ENCODE measurements around the gene DYNLT4. TPM values are rescaled to one million over a fixed set of nuclear protein-coding genes. Genes with fewer than 3 reads are reported as not detected.
"Not testable (repeated sequence)": the region's sequence is repeated elsewhere in the genome, so short reads cannot be mapped to it uniquely, and the experiment has no call there.

DYNLT4 gene
- total RNA-seq, 1 donor from 2014 or later = 0.32 TPM

DNA sequence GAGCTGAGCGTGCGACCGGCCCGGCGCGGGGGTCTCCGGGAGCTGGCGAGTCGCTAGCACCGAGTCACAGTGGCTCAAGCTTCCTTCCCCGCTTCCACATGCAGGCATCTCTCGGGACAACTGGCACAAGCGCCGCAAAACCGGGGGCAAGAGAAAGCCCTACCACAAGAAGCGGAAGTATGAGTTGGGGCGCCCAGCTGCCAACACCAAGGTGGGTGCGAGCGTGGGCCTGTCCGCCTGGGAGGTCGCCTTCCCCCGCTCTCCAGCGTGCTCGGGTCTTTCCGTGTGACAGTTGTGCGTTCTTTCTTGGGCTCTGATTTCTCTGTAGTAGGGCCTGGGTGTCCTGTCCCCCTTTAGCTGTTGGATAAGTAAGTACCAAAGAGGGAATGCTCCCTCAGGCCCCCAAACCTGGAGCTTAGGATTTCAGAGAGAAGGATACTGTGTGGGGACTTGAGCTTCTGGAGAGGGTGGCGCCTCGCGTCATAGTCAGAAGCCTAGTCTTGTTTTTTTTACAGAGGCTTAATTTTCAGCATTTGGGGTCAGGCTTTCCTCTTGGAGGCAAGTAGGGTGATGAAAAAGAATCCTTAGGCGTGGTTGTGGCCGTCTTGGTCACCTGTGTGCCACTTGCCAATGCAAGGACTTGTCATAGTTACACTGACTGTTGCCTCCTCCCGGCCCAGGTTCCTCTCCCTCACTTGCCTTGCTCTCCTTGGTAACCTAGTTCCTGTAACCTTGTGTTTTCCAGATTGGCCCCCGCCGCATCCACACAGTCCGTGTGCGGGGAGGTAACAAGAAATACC lies 31.0 kb downstream of the DYNLT4 start:
- H3K4me1 Mint-ChIP-seq (ENCODE audit: low read depth) = peaks cover 27% of the 10 kb centered on the region
- H3K27me3 Mint-ChIP-seq (ENCODE audit: low read depth) = no peaks in the 10 kb centered on the region
- intact Hi-C loops (cut with micrococcal nuclease) = loop anchor here (1.0 to 2.0 kb wide), 3 partner anchors 7 to 45 kb away; partner anchors contain the start of genes KIF2C and RNU5D-1
- peak; percentile 33 for DNase-seq (ENCODE audit: low spot score)
- peaks cover 61% of the 10 kb centered on the region for H3K36me3 Mint-ChIP-seq (ENCODE audit: low read depth)
- peak overlapping the region; percentile 93 for H3K27ac Mint-ChIP-seq
- H3K4me3 Mint-ChIP-seq (ENCODE audit: low read depth) = peak overlapping the region; percentile 88
- H3K9me3 Mint-ChIP-seq = no peaks in the 10 kb centered on the region

GRCh38 chr1:44775078-44775929 lies 31.8 kb downstream of the DYNLT4 start, which contains the start of gene RPS8:
TSS of gene RPS8 (plus strand) at chr1:44775540. CDS start at chr1:44775597, 57 bp downstream.
- H3K27ac Mint-ChIP-seq = peak within 1 kb of the TSS; percentile 93
- peak within 1 kb of the TSS; percentile 88 for H3K4me3 Mint-ChIP-seq (ENCODE audit: low read depth)
- no peaks in the 10 kb centered on the region for H3K27me3 Mint-ChIP-seq (ENCODE audit: low read depth)
- peaks cover 52% of the 10 kb centered on the region for H3K36me3 Mint-ChIP-seq (ENCODE audit: low read depth)
- no peaks in the 10 kb centered on the region for H3K9me3 Mint-ChIP-seq
- H3K4me1 Mint-ChIP-seq (ENCODE audit: low read depth) = peaks cover 24% of the 10 kb centered on the region
- intact Hi-C loops (cut with micrococcal nuclease) = loop anchor here (1.0 to 2.0 kb wide), 3 partner anchors 8 to 45 kb away; partner anchors contain the start of genes KIF2C and RNU5D-1
- peak; percentile 86 for DNase-seq (ENCODE audit: low spot score)

GRCh38 chr1:44766421-44766820 lies 40.7 kb downstream of the DYNLT4 start:
- H3K4me1 Mint-ChIP-seq (ENCODE audit: low read depth); H3K27ac Mint-ChIP-seq; DNase-seq (ENCODE audit: low spot score); H3K27me3 Mint-ChIP-seq (ENCODE audit: low read depth); intact Hi-C loops (cut with micrococcal nuclease); H3K4me3 Mint-ChIP-seq (ENCODE audit: low read depth); H3K9me3 Mint-ChIP-seq: not testable (repeated sequence)
- H3K36me3 Mint-ChIP-seq (ENCODE audit: low read depth) = peaks cover 57% of the 10 kb centered on the region

GRCh38 chr1:44760876-44761275 lies 46.3 kb downstream of the DYNLT4 start:
- peaks cover 83% of the 10 kb centered on the region for H3K36me3 Mint-ChIP-seq (ENCODE audit: low read depth)
- no peak for DNase-seq (ENCODE audit: low spot score)
- H3K27me3 Mint-ChIP-seq (ENCODE audit: low read depth) = no peaks in the 10 kb centered on the region
- H3K4me1 Mint-ChIP-seq (ENCODE audit: low read depth) = peaks cover 2% of the 10 kb centered on the region
- intact Hi-C loops (cut with micrococcal nuclease) = no loop called here
- H3K9me3 Mint-ChIP-seq = no peaks in the 10 kb centered on the region
- no peak overlapping the region for H3K27ac Mint-ChIP-seq
- H3K4me3 Mint-ChIP-seq (ENCODE audit: low read depth) = no peak overlapping the region

GRCh38 chr1:44759077-44759476 lies 48.1 kb downstream of the DYNLT4 start:
- intact Hi-C loops (cut with micrococcal nuclease) = no loop called here
- Mint-ChIP-seq H3K9me3 (no peaks in the 10 kb centered on the region), H3K36me3 (ENCODE audit: low read depth) (peaks cover 89% of the 10 kb centered on the region), H3K27ac (no peak overlapping the region), H3K27me3 (ENCODE audit: low read depth) (no peaks in the 10 kb centered on the region), H3K4me3 (ENCODE audit: low read depth) (no peak overlapping the region), H3K4me1 (ENCODE audit: low read depth) (peaks cover 2% of the 10 kb centered on the region)
- no peak for DNase-seq (ENCODE audit: low spot score)

DNA sequence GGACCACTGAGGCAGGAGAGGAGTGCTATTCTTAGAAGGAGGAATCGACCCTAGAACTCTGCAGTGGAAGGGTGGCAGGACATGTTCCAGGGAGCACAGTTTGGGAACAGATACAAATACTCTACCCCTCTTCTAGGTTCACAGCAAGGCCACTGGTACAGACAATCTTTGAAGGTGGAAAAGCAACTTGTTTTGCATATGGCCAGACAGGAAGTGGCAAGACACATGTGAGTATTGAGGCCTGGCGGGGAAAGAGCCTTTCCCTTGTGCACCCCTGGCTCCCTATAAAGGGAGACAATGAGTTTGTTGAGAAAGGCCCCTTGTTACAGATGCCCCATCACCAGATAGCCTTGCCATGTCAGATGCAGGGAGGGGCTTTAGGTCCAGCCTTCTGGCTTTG lies 49.7 kb downstream of the DYNLT4 start:
- Mint-ChIP-seq H3K27me3 (ENCODE audit: low read depth) (no peaks in the 10 kb centered on the region), H3K4me3 (ENCODE audit: low read depth) (no peak overlapping the region), H3K9me3 (no peaks in the 10 kb centered on the region), H3K36me3 (ENCODE audit: low read depth) (peaks cover 86% of the 10 kb centered on the region), H3K4me1 (ENCODE audit: low read depth) (peaks cover 2% of the 10 kb centered on the region), H3K27ac (peak overlapping the region; percentile 38)
- DNase-seq (ENCODE audit: low spot score) = no peak
- intact Hi-C loops (cut with micrococcal nuclease) = no loop called here

Other genes starting within 250 kb of the DYNLT4 start
- gene TMEM53, start 132.9 kb downstream of the DYNLT4 start, total RNA-seq = 6.3 and 6.7 TPM in 2 replicates
- gene ARMH1, start 132.6 kb downstream of the DYNLT4 start, total RNA-seq = 139 and 157 TPM in 2 replicates
- not detected in 2 replicates for gene RNU5D-1, start 76.2 kb downstream of the DYNLT4 start, total RNA-seq
- 82.7 and 83.5 TPM in 2 replicates for gene KIF2C, start 67.5 kb downstream of the DYNLT4 start, total RNA-seq
- gene RPS8, start 31.8 kb downstream of the DYNLT4 start, total RNA-seq = 2,328 and 2,356 TPM in 2 replicates
- gene BEST4, start 19.2 kb downstream of the DYNLT4 start, total RNA-seq = 0.91 and 1.7 TPM in 2 replicates
- 128 and 135 TPM in 2 replicates for gene PLK3, start 7.0 kb downstream of the DYNLT4 start, total RNA-seq
- 17.0 and 19.8 TPM in 2 replicates for gene BTBD19, start 1.2 kb upstream of the DYNLT4 start, total RNA-seq
- 0.59 and 0.74 TPM in 2 replicates for gene PTCH2, start 35.9 kb upstream of the DYNLT4 start, total RNA-seq
- 42.6 and 43.9 TPM in 2 replicates for gene EIF2B3, start 179.2 kb upstream of the DYNLT4 start, total RNA-seq
- 20.7 and 22.1 TPM in 2 replicates for gene HECTD3, start 204.0 kb upstream of the DYNLT4 start, total RNA-seq
- 84.8 and 85.9 TPM in 2 replicates for gene UROD, start 204.9 kb upstream of the DYNLT4 start, total RNA-seq

Data from activated T-helper 2 cell treated with anti-CD3 and anti-CD28 coated beads, Interferon-gamma antibody, Interleukin-2, Interleukin-4, amounts not matched to agents 10 μg/mL and 5 μg/mL and 100 μg/mL, durations not matched to agents 14 hours and 24 hours and 36 hours (primary cell).